Fibroblast of lung (primary cell): ENCODE measurements around the gene SLC6A19.

Source experiments
- EZH2 ChIP-seq: IDR thresholded peaks from 2 replicates; pipeline ENCODE4 v1.5.1; 2012; ENCODE audit warnings: low read length, control low read depth, mild to moderate bottlenecking; ENCODE audit errors: missing control alignments
- TF ChIP-seq, protein P1 (sequence below), 2 donors: IDR thresholded peaks in 1 of 2; conservative IDR thresholded peaks in 1 of 2; 1 replicate in 1 of 2; 2 replicates in 1 of 2; pipeline ENCODE4 v1.5.1; 2011 to 2012; ENCODE audit warnings: low read length in 2 of 2, control low read depth in 1 of 2, inconsistent platforms in 1 of 2, low read depth in 1 of 2, mild to moderate bottlenecking in 1 of 2

DNA sequence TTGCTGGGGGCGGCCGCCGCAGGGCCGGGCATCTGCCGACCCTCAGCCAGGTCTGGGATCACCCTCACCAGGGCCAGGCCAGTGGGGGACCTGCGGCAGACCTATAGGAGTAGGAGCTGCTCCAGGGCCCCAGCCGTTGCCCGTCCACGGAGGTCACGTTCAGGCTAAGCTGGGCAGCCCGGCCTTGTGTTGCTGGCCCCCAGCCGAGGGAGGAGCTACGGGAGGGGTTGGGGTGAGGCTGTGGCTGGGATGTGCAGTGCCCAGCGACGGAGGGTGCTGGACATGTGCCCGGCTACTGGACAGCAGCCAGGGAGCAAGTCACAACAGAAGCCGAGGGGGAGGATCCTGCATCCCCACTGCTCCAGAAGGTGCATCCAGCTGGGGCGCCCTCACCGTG lies 39.6 kb upstream of the SLC6A19 start:
- TF ChIP-seq, protein P1, sequence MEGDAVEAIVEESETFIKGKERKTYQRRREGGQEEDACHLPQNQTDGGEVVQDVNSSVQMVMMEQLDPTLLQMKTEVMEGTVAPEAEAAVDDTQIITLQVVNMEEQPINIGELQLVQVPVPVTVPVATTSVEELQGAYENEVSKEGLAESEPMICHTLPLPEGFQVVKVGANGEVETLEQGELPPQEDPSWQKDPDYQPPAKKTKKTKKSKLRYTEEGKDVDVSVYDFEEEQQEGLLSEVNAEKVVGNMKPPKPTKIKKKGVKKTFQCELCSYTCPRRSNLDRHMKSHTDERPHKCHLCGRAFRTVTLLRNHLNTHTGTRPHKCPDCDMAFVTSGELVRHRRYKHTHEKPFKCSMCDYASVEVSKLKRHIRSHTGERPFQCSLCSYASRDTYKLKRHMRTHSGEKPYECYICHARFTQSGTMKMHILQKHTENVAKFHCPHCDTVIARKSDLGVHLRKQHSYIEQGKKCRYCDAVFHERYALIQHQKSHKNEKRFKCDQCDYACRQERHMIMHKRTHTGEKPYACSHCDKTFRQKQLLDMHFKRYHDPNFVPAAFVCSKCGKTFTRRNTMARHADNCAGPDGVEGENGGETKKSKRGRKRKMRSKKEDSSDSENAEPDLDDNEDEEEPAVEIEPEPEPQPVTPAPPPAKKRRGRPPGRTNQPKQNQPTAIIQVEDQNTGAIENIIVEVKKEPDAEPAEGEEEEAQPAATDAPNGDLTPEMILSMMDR (conservative IDR thresholded peaks at IDR 0.05 in 1 of 2, IDR thresholded peaks at IDR 0.05 in 1 of 2; ENCODE audit: low read depth in 1 of 2, low read length in 2 of 2) = no peak
- no peak for TF ChIP-seq EZH2
